SHP77 treated with DMSO at 0.1 percent for 48 hours (cell line): Measurements from ENCODE around the gene RBPJL.
A peak's percentile ranks its signal among the peaks of the same experiment; 100 is the strongest.

Source experiments
- DNase-seq: peaks from one replicate; lab custom pipeline; 2025; lab: John Stamatoyannopoulos, UW

The RBPJL gene

GRCh38 chr20:45306431-45306982 is at the start of gene RBPJL:
Gene RBPJL, plus strand, starts transcription at chr20:45306840. Its CDS starts 83 bp downstream, at chr20:45306923.
- no peak for DNase-seq

- no peak for DNase-seq
Measured at GRCh38 chr20:45257161-45257560, 49.5 kb upstream of the RBPJL start.

- no peak for DNase-seq
Measured at GRCh38 chr20:45257711-45258110, 48.9 kb upstream of the RBPJL start.

- no peak for DNase-seq
Measured at GRCh38 chr20:45258259-45258658, 48.4 kb upstream of the RBPJL start.

- no peak for DNase-seq
Measured at GRCh38 chr20:45258664-45259063, 48.0 kb upstream of the RBPJL start.

- no peak for DNase-seq
Measured at GRCh38 chr20:45263556-45264266, 42.9 kb upstream of the RBPJL start.

- no peak for DNase-seq
Measured at GRCh38 chr20:45266977-45267376, 39.7 kb upstream of the RBPJL start.

- no peak for DNase-seq
Measured at GRCh38 chr20:45268531-45268930, 38.1 kb upstream of the RBPJL start.

- DNase-seq, result no peak
Measured at GRCh38 chr20:45269056-45269455, 37.6 kb upstream of the RBPJL start.

- no peak for DNase-seq
Measured at GRCh38 chr20:45269754-45270270, 36.8 kb upstream of the RBPJL start.

- DNase-seq, result no peak
Measured at GRCh38 chr20:45275338-45275737, 31.3 kb upstream of the RBPJL start.

- DNase-seq, result no peak
Measured at GRCh38 chr20:45279992-45280391, 26.6 kb upstream of the RBPJL start.

GRCh38 chr20:45282700-45283550 is 23.7 kb upstream of the RBPJL start:
- no peak for DNase-seq

GRCh38 chr20:45283551-45284057 is 23.0 kb upstream of the RBPJL start:
- no peak for DNase-seq

GRCh38 chr20:45288376-45288775 is 18.3 kb upstream of the RBPJL start:
- DNase-seq, result no peak

GRCh38 chr20:45288860-45289259 is 17.8 kb upstream of the RBPJL start:
- DNase-seq, result no peak

- no peak for DNase-seq
Measured at GRCh38 chr20:45289942-45290676, 16.5 kb upstream of the RBPJL start.

GRCh38 chr20:45290677-45291355 is 15.8 kb upstream of the RBPJL start:
- DNase-seq, result peak; percentile 25

- no peak for DNase-seq
Measured at GRCh38 chr20:45291526-45291925, 15.1 kb upstream of the RBPJL start.

GRCh38 chr20:45292343-45292742 is 14.3 kb upstream of the RBPJL start:
- no peak for DNase-seq
